ENCODE measurements around the gene ABCA13.

- TF ChIP-seq CEBPB (IDR thresholded peaks at IDR 0.05; ENCODE audit: low read depth, low read length) (no peak), CTCF (conservative IDR thresholded peaks at IDR 0.05; ENCODE audit: low read depth, low read length) (no peak)
Measured at GRCh38 chr7:48635796-48636195, 464.5 kb downstream of the ABCA13 start.
